Liver (tissue), 3 donors: ENCODE data around the gene STRBP.

Experiments
- CTCF ChIP-seq: fragments of 150-350 bp; IDR thresholded peaks from 2 replicates; pipeline ENCODE4 v1.5.1; 2017; ENCODE audit warnings: improper control_type of control experiment, low read depth, low read length; ENCODE audit not compliant: missing input control
- EGR1 ChIP-seq, 2 donors: IDR thresholded peaks; 2 replicates each; pipeline ENCODE4 v1.6.1; 2016 to 2018; ENCODE audit warnings: antibody characterized with exemption in 2 of 2, low read depth in 2 of 2
- FOXA1 ChIP-seq: IDR thresholded peaks from 2 replicates; pipeline ENCODE4 v1.6.1; 2016; ENCODE audit warnings: antibody characterized with exemption
- GABPA ChIP-seq, 2 donors: IDR thresholded peaks in 1 of 2; conservative IDR thresholded peaks in 1 of 2; 2 replicates each; pipeline ENCODE4 v1.6.1; 2016; ENCODE audit warnings: antibody characterized with exemption in 2 of 2, mild to moderate bottlenecking in 1 of 2, moderate library complexity in 1 of 2
- MAX ChIP-seq: IDR thresholded peaks from 2 replicates; pipeline ENCODE4 v1.6.1; 2016; ENCODE audit warnings: antibody characterized with exemption
- RAD21 ChIP-seq, 2 donors: IDR thresholded peaks; 2 replicates each; pipeline ENCODE4 v1.6.1; 2016; ENCODE audit warnings: antibody characterized with exemption in 2 of 2, mild to moderate bottlenecking in 2 of 2
- SP1 ChIP-seq: IDR thresholded peaks from 2 replicates; pipeline ENCODE4 v1.6.1; 2018; ENCODE audit warnings: antibody characterized with exemption, mild to moderate bottlenecking
- TAF1 ChIP-seq: conservative IDR thresholded peaks from 2 replicates; pipeline ENCODE4 v1.6.1; 2016; ENCODE audit warnings: antibody characterized with exemption, mild to moderate bottlenecking
- YY1 ChIP-seq: IDR thresholded peaks from 2 replicates; pipeline ENCODE4 v1.6.1; 2016; ENCODE audit warnings: antibody characterized with exemption, mild to moderate bottlenecking
- ZBTB33 ChIP-seq: IDR thresholded peaks from 2 replicates; pipeline ENCODE4 v1.6.1; 2016; ENCODE audit warnings: antibody characterized with exemption
- donor health status: healthy.
- donor health status: healthy.

GRCh38 chr9:123246534-123246933 is 21.9 kb downstream of the STRBP start:
- TF ChIP-seq ZBTB33 (no peak), CTCF (no peak), TAF1 (no peak), FOXA1 (no peak), SP1 (no peak), YY1 (no peak), MAX (no peak), GABPA (IDR thresholded peaks at IDR 0.05 in 1 of 2, conservative IDR thresholded peaks at IDR 0.05 in 1 of 2) (no peak), RAD21 (IDR thresholded peaks at IDR 0.05) (no peak), EGR1 (IDR thresholded peaks at IDR 0.05; ENCODE audit: low read depth in 2 of 2) (no peak)
